Adrenal gland (tissue), 19 donors: Measurements from ENCODE around the gene LSM4. TPM values are rescaled to one million over a fixed set of nuclear protein-coding genes. Genes with fewer than 3 reads are reported as not detected.
A peak's percentile ranks its signal among the peaks of the same experiment; 100 is the strongest.

Source experiments
- DNase-seq, 7 donors: peaks; one replicate each; pipeline ENCODE4 v3.0.0-alpha.2; 2019 to 2020
- H3K27ac ChIP-seq, 5 donors: fragments of 200-600 bp; sonication (generic) in 4 of 5; 1 replicate in 3 of 5; 2 replicates in 2 of 5; pipeline versions ENCODE4 v1.5.1 to v1.8.0; 2016 to 2020; ENCODE audit warnings: mild to moderate bottlenecking in 1 of 5
- H3K27me3 ChIP-seq: fragments of 200-600 bp; 2 replicates; pipeline ENCODE4 v1.8.0; 2021
- H3K36me3 ChIP-seq, 2 donors: fragments of 200-600 bp; replicated peaks in 1 of 2; 1 replicate in 1 of 2; 2 replicates in 1 of 2; pipeline versions ENCODE4 v1.5.1 to v1.8.0; 2018 to 2022
- H3K4me1 ChIP-seq, 2 donors: fragments of 200-600 bp; replicated peaks in 1 of 2; 1 replicate in 1 of 2; 2 replicates in 1 of 2; pipeline versions ENCODE4 v1.5.1 to v1.8.0; 2018 to 2021
- H3K4me3 ChIP-seq, 4 donors: fragments of 200-600 bp; sonication (generic) in 3 of 4; one replicate each; pipeline ENCODE4 v1.5.1; 2016 to 2018
- H3K9me3 ChIP-seq, 3 donors: fragments of 200-600 bp; sonication (generic) in 1 of 3; replicated peaks in 1 of 3; 1 replicate in 2 of 3; 2 replicates in 1 of 3; pipeline versions ENCODE4 v1.5.1 to v1.8.0; 2016 to 2021
- POLR2A ChIP-seq, 2 donors: fragments of 450-650 bp; IDR thresholded peaks; one replicate each; pipeline ENCODE4 v1.6.1; 2017; ENCODE audit warnings: antibody characterized with exemption in 2 of 2, mild to moderate bottlenecking in 2 of 2, moderate library complexity in 1 of 2
- WGBS, 4 donors: extraction: QIAGEN DNeasy Blood & Tissue Kit in 2 of 4; methylation state at CpG; one replicate each; pipeline versions ENCODE4 v1.1.5 to v1.1.7; 2013 to 2017; 5-methylcytosine and 5-hydroxymethylcytosine counted together
- intact Hi-C, 2 donors: fragments of 100-400 bp; cut with DNase I; formaldehyde crosslinking; loops; one replicate each; pipeline versions ENCODE4 v1.14.1 to v1.15.0; 2022 to 2023
- long read RNA-seq, 10 donors: library from polyadenylated mRNA in 3 of 10; unstranded in 2 of 10; stranded (forward) in 1 of 10; transcript quantifications; one replicate each; pipeline ENCODE4 v2.0.0 and lab custom pipeline, GENCODE V29; 2021 to 2026
- polyA plus RNA-seq, 3 donors: library from polyadenylated mRNA; stranded (reverse); fragments of 200-250 nt in 2 of 3; fragments of 350-450 nt in 1 of 3; fragmentation: Illumina TruSeq in 1 of 3; extraction: RNeasy Lipid Tissue Mini Kit (QIAGEN cat#74804) in 1 of 3; gene quantifications; one replicate each; pipeline ENCODE4 v1.2.3, GENCODE V29; 2013 to 2014
- total RNA-seq, 9 donors: library from RNA; depleted of rRNA in 4 of 9; stranded (reverse); fragments of >200 nt in 4 of 9; fragments of 120-200 nt in 1 of 9; fragmentation: NEBNext Ultra II Directional in 1 of 9; extraction: Animal tissue kit (Norgen Biotek cat#: 25700) in 1 of 9; gene quantifications; one replicate each; pipeline versions ENCODE4 v1.1.0 to v1.2.4, GENCODE V29; 2013 to 2023
- TF ChIP-seq, protein P1 (sequence below), 6 experiments: fragments of 450-650 bp in 4 of 6; fragments of 200-600 bp in 2 of 6; sonication (generic) in 1 of 6; IDR thresholded peaks; 1 replicate in 5 of 6; 2 replicates in 1 of 6; pipeline versions ENCODE4 v1.5.1 to v1.8.0; 2016 to 2021; ENCODE audit warnings: antibody characterized with exemption in 6 of 6, mild to moderate bottlenecking in 2 of 6, moderate library complexity in 1 of 6
- donor health status: healthy with polysubstance abuse.
- donor health status: Bipolar disorder and iron deficiency.
- donor health status: DM: yes; HTN: yes; CAD: no.
- donor health status: DM: no; HTN: no; CAD: no.
- donor health status: DM: no; HTN: no; CAD: no.
- donor health status: DM: yes; HTN: yes; CAD: no.

Gene LSM4
- total RNA-seq (100 to 1,000 TPM; 107 to 290 (median 169) TPM), polyA plus RNA-seq (100 to 1,000 TPM; 105 to 195 (median 120) TPM)
- long read RNA-seq, donor 1, transcript LSM4-204 (4 exons, 807 nt): minor isoform, 5 of 133 reads
- long read RNA-seq, donor 1, transcript LSM4-203 (5 exons, 1,908 nt): major isoform, 107 of 133 reads
- long read RNA-seq, donor 1, partial matches to known transcripts: 19 of 133 reads
- long read RNA-seq, donor 1, other reads (novel, unspliced or antisense): 0 of 133 reads
- long read RNA-seq, donor 2, transcript LSM4-203 (5 exons, 1,908 nt): major isoform, 60 of 70 reads
- long read RNA-seq, donor 2, partial matches to known transcripts: 8 of 70 reads
- long read RNA-seq, donor 2, other reads (novel, unspliced or antisense): 0 of 70 reads
- long read RNA-seq, donor 3, transcript LSM4-204 (4 exons, 807 nt): minor isoform, 6 of 152 reads
- long read RNA-seq, donor 3, transcript LSM4-203 (5 exons, 1,908 nt): major isoform, 61 of 152 reads
- long read RNA-seq, donor 3, partial matches to known transcripts: 82 of 152 reads
- long read RNA-seq, donor 3, other reads (novel, unspliced or antisense): 0 of 152 reads
- long read RNA-seq, donor 4, transcript LSM4-203 (5 exons, 1,908 nt): major isoform, 128 of 141 reads
- long read RNA-seq, donor 4, partial matches to known transcripts: 8 of 141 reads
- long read RNA-seq, donor 4, other reads (novel, unspliced or antisense): 4 of 141 reads
- long read RNA-seq, donor 5, transcript LSM4-203 (5 exons, 1,908 nt): major isoform, 177 of 187 reads
- long read RNA-seq, donor 5, partial matches to known transcripts: 2 of 187 reads
- long read RNA-seq, donor 5, other reads (novel, unspliced or antisense): 5 of 187 reads
- long read RNA-seq, donor 6, transcript LSM4-203 (5 exons, 1,908 nt): major isoform, 92 of 97 reads
- long read RNA-seq, donor 6, partial matches to known transcripts: 5 of 97 reads
- long read RNA-seq, donor 6, other reads (novel, unspliced or antisense): 0 of 97 reads
- long read RNA-seq, donor 7, transcript LSM4-203 (5 exons, 1,908 nt): major isoform, 55 of 110 reads
- long read RNA-seq, donor 7, partial matches to known transcripts: 54 of 110 reads
- long read RNA-seq, donor 7, other reads (novel, unspliced or antisense): 0 of 110 reads
- long read RNA-seq, donor 8, transcript LSM4-203 (5 exons, 1,908 nt): major isoform, 131 of 159 reads
- long read RNA-seq, donor 8, partial matches to known transcripts: 24 of 159 reads
- long read RNA-seq, donor 8, other reads (novel, unspliced or antisense): 0 of 159 reads
- long read RNA-seq, donor 9, transcript LSM4-203 (5 exons, 1,908 nt): major isoform, 57 of 62 reads
- long read RNA-seq, donor 9, partial matches to known transcripts: 0 of 62 reads
- long read RNA-seq, donor 9, other reads (novel, unspliced or antisense): 0 of 62 reads
- long read RNA-seq, donor 10, transcript LSM4-203 (5 exons, 1,908 nt): major isoform, 48 of 56 reads
- long read RNA-seq, donor 10, partial matches to known transcripts: 7 of 56 reads
- long read RNA-seq, donor 10, other reads (novel, unspliced or antisense): 0 of 56 reads

DNA sequence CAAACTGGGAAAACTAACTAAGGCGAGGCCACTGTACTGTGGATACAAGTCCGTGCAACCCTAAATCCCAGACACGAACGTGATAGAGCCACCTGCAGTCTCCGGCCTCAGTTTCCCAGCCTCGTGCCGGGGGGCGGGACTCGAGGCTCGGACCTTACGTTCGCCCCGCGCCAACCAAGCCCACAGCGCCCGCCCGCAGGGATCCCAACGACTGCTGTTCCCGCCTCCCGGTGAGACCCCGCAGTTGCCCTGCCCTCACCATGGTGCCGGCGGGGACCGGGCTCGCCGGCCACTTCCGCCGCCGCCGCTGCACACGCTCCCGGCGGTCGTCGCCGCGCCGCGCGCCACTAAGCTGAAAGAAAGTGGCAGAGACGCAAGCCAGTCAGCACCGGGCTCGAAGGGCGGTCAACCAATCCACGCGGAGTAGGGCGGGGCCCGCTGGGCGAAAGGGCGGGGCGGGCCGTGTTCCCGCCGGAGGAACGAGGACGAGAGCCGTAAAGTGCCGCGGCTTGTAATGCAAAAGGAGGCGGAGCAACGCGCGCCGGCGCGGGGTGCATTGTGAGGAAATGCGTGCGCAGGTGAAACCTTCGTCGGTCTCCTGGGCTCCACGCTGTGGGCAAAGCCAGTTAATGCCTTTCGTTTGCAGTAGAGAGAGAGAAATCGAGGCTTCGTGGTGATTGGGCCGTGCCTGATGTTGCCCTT, at the start of gene LSM4:
Gene LSM4 (minus strand): TSS at position 318 of the 702 bp plus-strand sequence. CDS start 56 bp downstream, at position 262.
- Histone ChIP-seq H3K27me3 (no peaks in the 10 kb centered on the region), H3K27ac (peak within 1 kb of the TSS; percentile 85 to 98 (median 93)), H3K4me1 (peaks cover 39 to 56% of the 10 kb centered on the region in 2 donors), H3K9me3 (no peaks in the 10 kb centered on the region), H3K4me3 (peak within 1 kb of the TSS; percentile 39 to 76 (median 62)), H3K36me3 (no peaks in the 10 kb centered on the region)
- intact Hi-C loops: no loop called here
- DNase-seq: peak; percentile 98 to 99 (median 99)
- TF ChIP-seq, protein P1, sequence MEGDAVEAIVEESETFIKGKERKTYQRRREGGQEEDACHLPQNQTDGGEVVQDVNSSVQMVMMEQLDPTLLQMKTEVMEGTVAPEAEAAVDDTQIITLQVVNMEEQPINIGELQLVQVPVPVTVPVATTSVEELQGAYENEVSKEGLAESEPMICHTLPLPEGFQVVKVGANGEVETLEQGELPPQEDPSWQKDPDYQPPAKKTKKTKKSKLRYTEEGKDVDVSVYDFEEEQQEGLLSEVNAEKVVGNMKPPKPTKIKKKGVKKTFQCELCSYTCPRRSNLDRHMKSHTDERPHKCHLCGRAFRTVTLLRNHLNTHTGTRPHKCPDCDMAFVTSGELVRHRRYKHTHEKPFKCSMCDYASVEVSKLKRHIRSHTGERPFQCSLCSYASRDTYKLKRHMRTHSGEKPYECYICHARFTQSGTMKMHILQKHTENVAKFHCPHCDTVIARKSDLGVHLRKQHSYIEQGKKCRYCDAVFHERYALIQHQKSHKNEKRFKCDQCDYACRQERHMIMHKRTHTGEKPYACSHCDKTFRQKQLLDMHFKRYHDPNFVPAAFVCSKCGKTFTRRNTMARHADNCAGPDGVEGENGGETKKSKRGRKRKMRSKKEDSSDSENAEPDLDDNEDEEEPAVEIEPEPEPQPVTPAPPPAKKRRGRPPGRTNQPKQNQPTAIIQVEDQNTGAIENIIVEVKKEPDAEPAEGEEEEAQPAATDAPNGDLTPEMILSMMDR (IDR thresholded peaks at IDR 0.05): peak in 3 of 6 experiments; percentile 19 to 36 (median 25)
- TF ChIP-seq POLR2A (IDR thresholded peaks at IDR 0.05): peak; percentile 71 to 85
- 0 to 1% (median 1%) methylated on average over 20 to 75 of the region's 75 CpGs for WGBS, 4 donors

GRCh38 chr19:18368504-18369222, 45.8 kb upstream of the LSM4 start:
- DNase-seq: no peak
- no peak for TF ChIP-seq POLR2A (IDR thresholded peaks at IDR 0.05)
- intact Hi-C loops: no loop called here
- Histone ChIP-seq H3K9me3 (no peaks in the 10 kb centered on the region), H3K4me1 (peaks cover 19 to 22% of the 10 kb centered on the region in 2 donors), H3K4me3 (no peak overlapping the region), H3K27me3 (no peaks in the 10 kb centered on the region), H3K27ac (peak overlapping the region in 1 of 5 donors; percentile 14), H3K36me3 (peaks cover 0 to 3% of the 10 kb centered on the region in 2 donors)
- 73 to 89% (median 87%) methylated on average over 6 to 15 of the region's 15 CpGs for WGBS, 4 donors

- Histone ChIP-seq H3K4me1 (peaks cover 21 to 23% of the 10 kb centered on the region in 2 donors), H3K27ac (peak overlapping the region in 4 of 5 donors; percentile 90 to 97 (median 95)), H3K27me3 (no peaks in the 10 kb centered on the region), H3K9me3 (no peaks in the 10 kb centered on the region), H3K36me3 (peaks cover 0 to 22% of the 10 kb centered on the region in 2 donors), H3K4me3 (no peak overlapping the region)
- intact Hi-C loops: no loop called here
- 73 to 82% (median 78%) methylated on average over 2 of the region's 2 CpGs for WGBS, 4 donors
- TF ChIP-seq, protein P1 (IDR thresholded peaks at IDR 0.05): no peak
- TF ChIP-seq POLR2A (IDR thresholded peaks at IDR 0.05): no peak
- no peak for DNase-seq
Observed at GRCh38 chr19:18366021-18366435, 43.2 kb upstream of the LSM4 start.
